PC-3 (cell line): Measurements from ENCODE around the gene FAM53B.

Source experiments
- CTCF ChIP-seq: fragments of 300-600 bp; sonication (generic); conservative IDR thresholded peaks from 2 replicates; pipeline ENCODE4 v1.5.1; 2017; ENCODE audit warnings: antibody characterized with exemption, low read depth, mild to moderate bottlenecking, low read length
- EZH2 ChIP-seq: fragments of 300-600 bp; sonication (generic); IDR thresholded peaks from one replicate; pipeline ENCODE4 v1.6.1; 2017; ENCODE audit warnings: antibody characterized with exemption, mild to moderate bottlenecking, low read length; ENCODE audit not compliant: unreplicated experiment
- EZH2phosphoT487 ChIP-seq: fragments of 300-600 bp; sonication (generic); IDR thresholded peaks from 2 replicates; pipeline ENCODE4 v1.6.1; 2018; ENCODE audit warnings: mild to moderate bottlenecking, antibody characterized with exemption, low read length, borderline replicate concordance

GRCh38 chr10:124739119-124739921 lies 4.9 kb downstream of the FAM53B start:
- no peak for TF ChIP-seq EZH2
- no peak for TF ChIP-seq EZH2phosphoT487
- no peak for TF ChIP-seq CTCF
